ENCODE data around the gene SSR4. TPM values are rescaled to one million over a fixed set of nuclear protein-coding genes. Genes with fewer than 3 reads are reported as not detected.
A peak's percentile ranks its signal among the peaks of the same experiment; 100 is the strongest.
"Not testable (repeated sequence)": the region's sequence is repeated elsewhere in the genome, so short reads cannot be mapped to it uniquely, and the experiment has no call there.

SSR4 gene
- 496 and 561 TPM in 2 replicates for total RNA-seq (2014; rRNA removed; shearing (Covaris generic))

DNA sequence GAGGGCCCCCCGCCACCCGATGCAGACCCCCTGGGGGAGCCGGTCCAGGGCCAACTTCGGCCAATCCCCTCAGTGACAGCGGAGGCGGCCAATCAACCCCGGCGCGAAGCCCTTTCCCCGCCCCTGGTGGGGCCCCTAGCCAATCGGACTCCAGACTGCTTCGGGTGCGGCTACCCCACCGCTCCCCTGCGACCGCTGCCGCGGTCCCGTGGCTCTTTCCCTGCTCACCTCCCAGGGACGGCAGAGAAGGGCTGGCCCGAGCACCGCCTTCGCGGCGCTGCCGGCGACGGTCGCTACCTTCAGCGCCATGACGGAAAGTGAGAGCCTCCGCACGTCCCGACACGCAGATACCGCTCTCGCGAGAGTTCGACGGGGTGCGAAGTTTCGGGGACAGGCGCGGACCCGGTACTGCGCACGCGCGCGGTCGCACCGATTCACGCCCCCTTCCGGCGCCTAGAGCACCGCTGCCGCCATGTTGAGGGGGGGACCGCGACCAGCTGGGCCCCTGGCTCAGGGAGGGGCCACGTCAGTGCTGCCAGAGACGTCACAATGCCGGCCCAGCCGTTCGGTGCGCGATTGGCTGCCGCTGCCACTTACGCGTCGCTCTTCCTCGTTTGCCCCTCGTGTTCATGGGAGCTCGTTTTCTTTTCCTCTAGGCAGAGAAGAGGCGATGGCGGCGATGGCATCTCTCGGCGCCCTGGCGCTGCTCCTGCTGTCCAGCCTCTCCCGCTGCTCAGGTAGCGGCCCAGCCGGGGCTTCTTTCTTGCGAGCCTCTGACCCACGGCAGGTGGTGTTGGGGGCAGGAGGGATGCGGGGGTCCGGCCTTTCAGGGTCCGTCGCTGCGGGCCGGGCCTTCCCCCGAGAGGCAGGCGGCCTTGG lies at the start of gene SSR4, which contains the start of gene IDH3G:
Gene SSR4, plus strand, starts transcription at position 651 of the 879 bp plus-strand sequence. Its CDS starts 20 bp downstream, at position 671.
Gene IDH3G, minus strand, starts transcription at position 358 of the 879 bp plus-strand sequence. Its CDS starts 49 bp downstream, at position 309.
- DNase-seq (ENCODE audit: low spot score): peak; percentile 97

DNA sequence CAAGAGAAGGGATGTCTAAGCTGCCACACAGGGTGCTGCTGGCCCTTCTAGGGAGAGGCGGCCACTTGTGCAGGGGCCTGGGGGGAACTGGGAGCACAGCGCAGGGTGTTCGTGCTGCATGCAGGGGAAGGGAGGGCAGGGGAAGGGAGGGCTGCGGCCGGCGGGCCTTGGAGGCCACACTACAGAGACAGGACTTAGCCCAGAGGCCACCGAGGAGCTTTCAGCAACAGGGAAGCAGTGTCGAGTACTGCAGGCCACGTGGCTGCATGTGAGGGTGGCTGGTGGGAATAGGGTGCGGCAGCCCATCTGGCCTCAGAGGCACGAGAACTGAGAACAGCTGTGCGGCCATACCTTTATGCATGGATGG lies 49.4 kb upstream of the SSR4 start:
- DNase-seq (ENCODE audit: low spot score): not testable (repeated sequence)

DNA sequence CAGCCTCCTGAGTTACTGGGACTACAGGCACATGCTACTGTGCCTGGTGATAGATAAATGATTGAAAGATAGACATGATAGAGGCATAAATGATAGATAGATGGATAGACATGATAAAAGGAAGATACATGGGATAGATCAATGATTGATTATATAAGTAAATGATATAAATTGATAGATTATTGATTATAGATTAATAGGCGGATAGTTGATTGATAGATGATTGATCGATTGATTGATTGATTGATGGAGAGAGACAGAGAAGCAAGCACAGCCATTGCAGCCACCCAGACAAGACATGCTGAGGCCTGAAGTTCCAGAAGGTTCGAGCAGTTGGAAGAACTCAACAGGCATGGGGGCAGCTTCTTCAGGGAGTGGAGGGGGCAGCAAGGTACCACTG lies 48.1 kb upstream of the SSR4 start:
- DNase-seq (ENCODE audit: low spot score): no peak

DNA sequence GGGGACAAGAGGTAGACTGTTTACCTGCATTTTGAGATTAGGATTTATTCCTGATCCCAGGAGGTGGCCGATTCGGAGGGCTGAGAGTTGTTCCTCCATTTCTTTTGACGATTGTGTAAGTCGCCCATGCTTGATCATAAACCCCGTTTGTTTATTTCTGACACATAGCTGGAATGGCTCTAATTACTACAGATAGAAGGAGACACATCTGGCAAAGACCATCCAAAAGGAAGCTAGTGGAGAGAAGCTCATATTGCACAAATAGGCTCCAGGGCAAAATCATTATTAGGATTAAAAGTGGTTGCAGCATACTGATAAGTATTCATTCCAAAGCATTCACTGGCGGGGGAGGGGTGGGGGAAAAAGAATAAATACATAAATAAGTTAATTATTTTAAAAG lies 47.5 kb upstream of the SSR4 start:
- DNase-seq (ENCODE audit: low spot score): not testable (repeated sequence)

DNA sequence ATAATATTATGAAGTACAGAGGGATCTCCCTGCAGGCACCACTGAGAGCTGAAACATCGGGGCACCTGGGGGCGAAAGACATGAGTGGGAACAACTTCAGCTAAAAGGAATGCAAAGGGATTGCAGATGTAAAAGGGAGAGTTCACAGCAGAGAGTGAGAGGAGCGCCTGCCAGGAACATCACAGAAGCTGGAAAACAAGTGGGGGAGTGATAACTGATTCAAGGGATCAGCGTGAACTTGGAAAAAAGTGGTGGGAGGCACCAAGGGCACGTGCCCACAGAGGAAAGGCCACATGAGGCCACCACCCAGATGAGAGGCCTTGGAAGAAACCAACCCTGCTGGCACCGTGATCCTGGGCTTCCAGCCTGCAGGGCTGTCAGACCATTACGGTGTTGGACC lies 45.5 kb upstream of the SSR4 start:
- DNase-seq (ENCODE audit: low spot score): not testable (repeated sequence)

DNA sequence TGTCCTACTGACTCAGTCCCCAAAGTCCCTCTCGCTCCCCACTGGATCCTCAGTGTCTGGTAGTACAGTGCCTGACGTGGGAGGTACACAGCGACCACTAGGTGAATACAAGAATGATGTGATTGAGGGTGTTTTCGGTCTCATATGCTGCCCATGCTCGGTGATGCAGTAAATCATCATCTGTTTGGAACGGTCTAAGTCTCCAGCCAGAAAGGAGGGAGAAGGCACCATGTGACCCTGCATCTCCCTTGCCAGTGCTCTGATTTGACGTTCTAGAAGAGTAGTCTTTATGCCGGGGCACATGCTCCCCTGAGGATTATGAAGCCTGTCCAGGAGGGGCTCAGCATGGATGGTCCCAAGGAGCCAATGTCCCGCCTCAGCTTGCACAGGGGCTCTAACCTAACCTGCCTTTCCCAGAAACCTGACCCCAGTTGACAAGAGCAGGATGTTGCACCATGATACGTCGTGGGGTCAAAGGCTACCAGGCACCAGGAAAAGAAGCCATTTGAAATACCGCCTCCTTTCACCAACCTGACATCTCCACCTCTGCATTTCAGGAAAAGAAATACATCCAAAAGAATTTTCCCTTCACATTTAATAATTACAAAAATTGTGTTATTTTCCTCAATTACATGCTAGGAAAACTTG lies 44.2 kb upstream of the SSR4 start:
- DNase-seq (ENCODE audit: low spot score): no peak

DNA sequence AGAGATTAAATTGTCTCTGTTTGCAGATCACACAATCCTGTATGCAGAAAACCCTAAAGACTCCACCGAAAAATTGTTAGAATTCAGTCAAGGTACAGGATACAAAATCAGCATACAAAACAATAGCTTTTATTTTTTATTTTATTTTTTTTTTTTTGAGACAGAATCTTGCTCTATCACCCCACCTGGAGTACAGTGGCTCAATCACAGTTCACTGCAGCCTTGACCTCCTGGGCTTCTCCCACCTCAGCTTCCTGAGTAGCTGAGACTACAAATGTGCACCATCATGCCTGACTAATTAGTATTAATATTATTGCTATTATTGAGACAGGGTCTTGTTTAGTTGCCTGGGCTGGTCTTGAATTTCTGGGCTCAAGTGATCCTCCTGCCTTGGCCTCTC lies 39.3 kb upstream of the SSR4 start:
- DNase-seq (ENCODE audit: low spot score): peak; percentile 14

DNA sequence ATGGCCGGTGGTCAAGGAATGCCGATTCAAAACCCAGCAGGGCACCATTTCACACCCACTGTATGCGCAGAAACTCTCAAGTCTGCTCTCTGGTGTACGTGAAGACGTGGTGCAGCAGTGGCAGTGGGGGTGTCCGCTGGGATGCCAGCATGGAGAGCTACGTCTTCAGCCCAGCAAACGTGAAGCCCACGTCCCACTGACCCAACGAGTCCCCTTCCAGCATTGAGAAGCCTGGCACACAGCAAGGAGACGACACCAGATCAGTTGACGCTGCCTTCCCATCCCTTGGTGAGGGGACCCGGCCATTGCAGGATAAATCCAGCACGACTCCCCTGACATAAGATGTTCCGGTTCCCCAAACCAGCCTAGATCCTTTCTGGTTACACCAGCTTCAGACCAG lies 32.6 kb upstream of the SSR4 start:
- DNase-seq (ENCODE audit: low spot score): no peak

DNA sequence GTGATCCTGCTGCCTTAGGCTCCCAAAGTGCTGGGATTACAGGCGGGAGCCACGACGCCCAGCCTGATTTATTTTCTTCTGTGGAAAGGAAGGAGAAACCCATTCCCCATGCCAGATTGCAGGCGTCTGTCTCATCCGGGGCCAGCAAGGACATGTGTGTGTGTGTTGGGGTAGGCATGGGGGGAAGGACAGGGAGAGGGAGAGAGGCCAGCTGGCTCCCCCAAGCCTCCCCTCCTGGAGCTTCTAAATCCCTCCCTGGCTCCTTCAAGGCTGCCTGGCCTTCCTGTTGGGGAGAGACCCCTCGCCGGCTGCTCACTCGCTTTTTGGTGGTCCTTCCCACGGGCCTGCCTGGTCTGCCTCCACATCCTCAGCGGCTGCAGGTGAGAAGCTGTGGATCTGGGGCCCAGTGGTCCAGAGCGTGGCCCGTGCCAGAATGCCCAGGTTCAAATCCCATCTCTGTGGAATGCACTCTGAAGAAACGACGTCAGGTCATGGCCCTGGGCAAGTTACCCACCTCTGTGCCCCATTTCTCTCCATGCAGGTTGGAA lies 31.8 kb upstream of the SSR4 start:
- DNase-seq (ENCODE audit: low spot score): no peak

DNA sequence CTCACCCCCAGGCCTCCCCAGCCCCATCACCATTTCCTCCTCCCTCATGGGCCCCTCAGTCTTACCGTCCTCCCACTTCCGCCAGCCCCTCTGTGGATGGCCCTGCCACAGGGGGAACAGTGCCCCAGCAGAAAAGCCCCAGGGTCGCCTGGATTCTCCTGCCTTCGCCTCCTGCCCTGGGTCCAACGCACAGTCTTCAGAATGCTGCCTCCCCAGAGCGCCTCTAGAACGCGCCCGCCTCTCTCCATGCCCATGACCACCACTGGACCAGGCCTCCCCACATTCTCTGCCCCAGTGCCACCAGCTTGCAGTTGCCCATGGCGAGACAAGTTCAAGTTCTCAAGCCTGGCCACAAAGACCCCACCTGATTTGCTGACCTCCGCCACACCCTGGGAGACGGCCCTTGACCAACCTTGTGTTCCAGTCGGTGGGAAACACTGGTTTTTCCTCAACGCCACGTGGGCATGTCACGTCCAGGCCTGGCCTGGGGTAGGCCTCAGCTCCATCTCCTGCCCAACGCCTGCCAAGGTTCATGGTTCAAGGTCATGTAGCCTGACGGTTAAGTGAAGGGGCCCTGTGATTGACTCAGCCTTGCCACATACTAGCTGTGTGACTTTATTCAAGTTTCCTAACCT lies 31.1 kb upstream of the SSR4 start:
- no peak for DNase-seq (ENCODE audit: low spot score)

DNA sequence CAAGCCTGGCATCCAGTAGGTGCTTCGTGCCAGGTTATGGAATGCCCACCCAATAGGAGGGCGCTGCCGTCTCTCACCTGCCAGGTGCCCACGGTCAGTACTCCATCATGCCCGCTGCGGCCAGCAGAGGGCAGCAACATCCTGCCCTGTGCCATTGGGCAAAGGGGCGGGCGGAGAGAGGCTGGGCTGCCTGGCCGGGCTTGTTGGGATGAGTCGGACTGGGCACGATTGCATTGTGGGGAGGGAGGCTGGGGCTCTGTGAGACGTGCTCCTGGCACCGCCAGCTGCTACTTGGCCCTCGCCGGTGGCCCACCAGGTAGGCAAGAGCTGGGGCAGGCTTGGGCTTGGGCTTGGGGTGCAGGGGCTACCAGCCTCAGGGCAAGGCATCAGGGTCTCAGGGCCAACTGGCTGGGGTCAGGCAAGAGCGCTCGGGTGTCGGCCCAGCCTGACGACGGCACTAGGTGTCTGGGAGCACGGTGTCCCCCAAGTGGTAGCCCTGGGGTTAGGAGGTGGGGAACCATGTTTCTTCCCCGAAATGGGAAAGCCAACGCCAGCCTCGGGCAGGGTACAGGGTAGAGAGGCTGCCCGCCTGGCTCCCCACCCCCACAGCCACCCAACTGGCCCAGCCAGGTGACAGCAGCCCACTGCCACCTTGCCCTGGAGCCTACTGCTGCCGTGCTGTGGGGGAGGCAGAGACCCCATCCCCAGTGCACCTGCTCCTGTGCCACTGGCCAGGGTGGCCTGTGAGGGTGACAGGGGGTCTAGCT lies 30.3 kb upstream of the SSR4 start, which contains the start of gene PLXNB3:
Gene PLXNB3, plus strand, starts transcription at position 261 of the 767 bp plus-strand sequence. CDS start 1,287 bp downstream, outside the sequence.
- DNase-seq (ENCODE audit: low spot score): peak; percentile 96

DNA sequence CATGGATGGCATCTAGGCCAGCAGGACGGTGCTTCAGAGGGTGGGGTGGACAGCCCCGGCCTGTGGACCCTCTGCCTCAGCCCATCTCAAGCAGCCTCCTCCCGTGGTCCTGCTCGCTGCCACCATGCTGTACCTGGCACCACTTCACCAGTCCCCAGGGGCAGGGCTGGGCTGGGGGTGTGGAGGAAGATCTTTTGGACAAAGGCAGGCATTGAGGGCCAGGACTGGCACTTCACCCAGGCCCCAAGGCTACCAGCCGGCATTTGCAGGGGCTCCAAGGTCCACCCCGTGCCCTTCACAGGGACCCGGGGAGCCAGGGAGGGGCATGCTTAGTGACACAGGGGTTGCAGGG lies 29.7 kb upstream of the SSR4 start:
- DNase-seq (ENCODE audit: low spot score): no peak

DNA sequence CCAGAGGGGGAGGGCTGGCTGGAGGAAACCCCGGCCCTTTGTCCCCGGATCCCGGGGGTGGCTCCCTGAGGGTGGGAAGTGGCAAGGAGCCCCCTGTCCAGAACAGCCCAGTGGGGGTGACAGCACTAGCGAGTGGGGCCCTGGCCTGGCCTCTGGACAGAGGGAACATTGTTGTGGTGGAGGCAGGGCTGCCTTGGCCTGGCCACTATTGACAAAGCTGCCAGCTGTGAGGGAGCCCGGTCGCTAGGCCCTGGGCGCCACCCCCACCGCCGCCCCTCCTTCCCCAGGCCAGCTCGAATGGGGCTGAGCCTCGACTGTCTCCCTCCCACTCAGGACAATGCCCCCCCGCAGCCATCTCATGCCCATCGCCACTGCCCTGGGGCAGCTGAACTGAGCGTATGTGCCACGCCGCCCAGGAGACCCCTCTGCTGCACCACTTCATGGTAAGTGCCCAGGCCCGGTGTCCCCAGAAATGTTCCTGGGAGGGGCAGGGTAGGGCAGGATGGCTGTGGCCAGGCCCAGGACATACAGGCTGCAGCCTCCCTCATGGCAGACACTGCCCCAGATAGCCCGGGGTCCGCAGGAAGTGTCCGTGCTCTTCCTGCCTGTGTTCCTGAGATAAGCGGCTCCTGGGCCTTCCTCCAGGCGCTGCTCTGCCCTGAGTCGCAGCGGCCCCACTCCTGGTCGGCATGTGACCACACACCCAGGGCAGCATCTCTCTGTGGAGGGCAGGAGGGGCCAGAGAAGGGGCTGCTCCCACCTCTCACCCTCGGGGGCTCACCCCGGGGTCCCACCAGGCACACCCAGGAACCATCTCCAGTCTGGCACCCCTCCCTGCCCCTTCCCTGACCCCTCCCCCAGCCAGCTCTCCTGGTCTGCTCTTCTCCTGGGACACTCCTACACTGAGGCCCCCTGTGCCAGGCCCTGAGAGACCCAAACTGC lies 29.1 kb upstream of the SSR4 start:
- DNase-seq (ENCODE audit: low spot score): peak; percentile 44

DNA sequence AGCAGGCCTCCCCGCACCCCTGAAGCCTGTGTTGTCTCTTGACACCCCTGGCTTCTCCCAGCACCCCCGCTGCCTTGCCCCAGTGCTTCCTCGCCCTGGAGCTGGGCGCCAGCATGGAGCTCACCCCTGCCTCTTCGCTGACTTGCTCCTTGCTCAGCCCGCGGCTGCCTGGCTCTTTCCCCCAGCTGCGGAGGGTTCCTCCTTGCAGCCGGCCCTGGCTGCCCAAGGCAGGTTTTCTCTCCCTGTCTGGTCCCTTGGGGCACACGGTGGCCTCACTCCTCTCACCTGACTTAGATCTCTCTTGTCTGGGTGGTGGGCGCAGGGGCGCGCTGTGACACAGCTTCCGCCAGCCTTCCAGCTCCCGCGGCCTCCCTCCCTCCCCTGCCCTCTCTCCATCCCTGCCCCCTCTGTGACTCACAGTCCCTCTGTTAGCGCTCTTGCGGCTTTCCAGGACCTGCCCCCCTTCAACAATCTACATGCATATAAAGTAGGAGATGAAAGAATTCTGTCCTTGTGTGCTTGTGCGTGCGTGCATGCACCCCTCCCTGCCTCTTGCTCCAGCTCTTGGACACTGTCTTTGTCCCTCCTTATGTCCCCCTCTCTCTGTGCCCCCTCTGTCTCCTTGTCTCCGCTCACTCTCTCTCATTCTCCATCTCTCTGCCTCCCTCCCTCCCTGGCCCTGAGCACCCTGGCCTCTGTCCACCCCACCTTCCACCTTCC lies 28.2 kb upstream of the SSR4 start:
- peak; percentile 58 for DNase-seq (ENCODE audit: low spot score)

DNA sequence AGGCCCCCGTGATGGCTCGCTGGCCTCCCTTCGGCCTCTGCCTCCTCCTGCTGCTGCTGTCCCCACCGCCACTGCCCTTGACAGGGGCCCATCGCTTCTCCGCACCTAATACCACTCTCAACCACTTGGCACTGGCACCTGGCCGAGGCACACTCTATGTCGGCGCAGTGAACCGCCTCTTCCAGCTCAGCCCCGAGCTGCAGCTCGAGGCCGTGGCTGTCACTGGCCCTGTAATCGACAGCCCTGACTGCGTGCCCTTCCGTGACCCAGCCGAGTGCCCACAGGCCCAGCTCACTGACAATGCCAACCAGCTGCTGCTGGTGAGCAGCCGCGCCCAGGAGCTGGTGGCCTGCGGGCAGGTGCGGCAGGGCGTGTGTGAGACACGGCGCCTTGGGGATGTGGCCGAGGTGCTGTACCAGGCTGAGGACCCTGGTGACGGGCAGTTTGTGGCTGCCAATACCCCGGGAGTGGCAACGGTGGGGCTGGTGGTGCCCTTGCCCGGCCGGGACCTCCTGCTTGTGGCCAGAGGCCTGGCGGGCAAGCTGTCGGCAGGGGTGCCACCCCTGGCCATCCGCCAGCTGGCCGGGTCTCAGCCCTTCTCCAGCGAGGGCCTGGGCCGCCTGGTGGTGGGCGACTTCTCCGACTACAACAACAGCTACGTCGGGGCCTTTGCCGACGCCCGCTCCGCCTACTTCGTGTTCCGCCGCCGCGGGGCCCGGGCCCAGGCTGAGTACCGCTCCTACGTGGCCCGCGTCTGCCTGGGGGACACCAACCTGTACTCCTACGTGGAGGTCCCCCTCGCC lies 27.4 kb upstream of the SSR4 start:
- DNase-seq (ENCODE audit: low spot score): no peak

DNA sequence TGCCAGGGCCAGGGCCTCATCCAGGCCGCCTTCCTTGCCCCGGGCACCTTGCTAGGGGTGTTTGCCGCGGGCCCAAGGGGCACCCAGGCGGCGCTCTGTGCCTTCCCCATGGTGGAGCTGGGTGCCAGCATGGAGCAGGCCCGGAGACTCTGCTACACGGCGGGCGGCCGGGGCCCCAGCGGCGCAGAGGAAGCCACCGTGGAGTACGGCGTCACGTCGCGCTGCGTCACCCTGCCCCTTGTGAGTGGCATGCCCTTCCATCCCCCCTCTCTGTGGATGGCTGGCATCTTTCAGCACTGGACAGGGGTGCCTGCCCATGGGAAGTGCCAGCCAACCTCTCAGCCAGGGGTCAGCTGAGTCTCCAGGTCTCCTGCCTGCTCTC lies 26.8 kb upstream of the SSR4 start:
- DNase-seq (ENCODE audit: low spot score): no peak

DNA sequence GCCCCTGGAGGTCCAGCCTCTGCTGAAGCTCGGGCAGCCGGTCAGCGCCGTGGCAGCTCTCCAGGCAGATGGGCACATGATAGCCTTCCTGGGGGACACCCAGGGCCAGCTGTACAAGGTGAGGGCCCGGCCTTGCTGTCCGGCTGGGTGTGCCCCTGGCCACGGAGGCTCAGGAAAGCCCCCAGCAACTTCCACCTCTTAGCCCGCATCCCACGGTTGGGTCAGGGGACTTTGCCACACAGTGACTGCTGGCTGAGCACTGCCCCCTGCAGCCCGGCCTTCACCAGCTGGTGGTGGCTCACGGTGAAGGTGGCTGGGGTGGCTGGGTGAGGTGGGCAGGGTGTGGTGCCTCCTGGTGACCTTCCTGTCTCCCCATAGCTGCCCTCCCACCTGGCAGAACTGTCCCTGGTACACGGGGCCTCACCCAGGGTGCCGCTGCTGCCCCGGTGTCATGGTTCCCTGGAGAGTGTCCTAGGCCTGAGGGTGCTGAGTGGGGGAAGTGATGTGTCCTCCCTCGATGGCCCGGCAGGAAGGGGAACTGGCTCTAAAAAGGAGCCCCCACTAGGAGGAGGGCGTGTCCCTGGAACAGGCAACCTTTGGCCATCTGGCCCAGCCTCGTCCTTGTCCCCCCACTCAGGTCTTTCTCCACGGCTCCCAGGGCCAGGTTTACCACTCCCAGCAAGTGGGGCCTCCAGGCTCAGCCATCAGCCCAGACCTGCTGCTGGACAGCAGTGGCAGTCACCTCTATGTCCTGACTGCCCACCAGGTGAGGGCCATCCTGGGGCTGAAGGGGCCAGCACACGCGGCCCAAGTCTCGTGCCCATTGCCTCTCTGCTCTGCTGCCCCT lies 25.9 kb upstream of the SSR4 start:
- no peak for DNase-seq (ENCODE audit: low spot score)
